ENCODE results near the gene NCOA3.
"Not testable (repeated sequence)": the region's sequence is repeated elsewhere in the genome, so short reads cannot be mapped to it uniquely, and the experiment has no call there.

NCOA3 gene

GRCh38 chr20:47583551-47583950 lies 81.9 kb downstream of the NCOA3 start:
- Mint-ChIP-seq H3K27me3 (ENCODE audit: low read depth, poor library complexity) (no peaks in the 10 kb centered on the region), H3K4me1 (peaks cover 44% of the 10 kb centered on the region), H3K36me3 (ENCODE audit: low read depth) (peaks cover 49% of the 10 kb centered on the region), H3K4me3 (no peak overlapping the region), H3K9me3 (no peaks in the 10 kb centered on the region), H3K27ac (peak overlapping the region; percentile 68)
- no peak for TF ChIP-seq CTCF (IDR thresholded peaks at IDR 0.05)
- no peak for DNase-seq

GRCh38 chr20:47585087-47585747 lies 83.5 kb downstream of the NCOA3 start:
- Mint-ChIP-seq H3K27ac (peak overlapping the region; percentile 83), H3K4me1 (peaks cover 28% of the 10 kb centered on the region), H3K36me3 (ENCODE audit: low read depth) (peaks cover 42% of the 10 kb centered on the region)

GRCh38 chr20:47586649-47587294 lies 85.1 kb downstream of the NCOA3 start:
- peak overlapping the region; percentile 37 for H3K27ac Mint-ChIP-seq
- H3K27me3 Mint-ChIP-seq (ENCODE audit: low read depth, poor library complexity), result peaks cover 3% of the 10 kb centered on the region
- no peak overlapping the region for H3K4me3 Mint-ChIP-seq
- H3K36me3 Mint-ChIP-seq (ENCODE audit: low read depth), result peaks cover 51% of the 10 kb centered on the region
- DNase-seq, result no peak
- H3K4me1 Mint-ChIP-seq, result peaks cover 24% of the 10 kb centered on the region
- no peaks in the 10 kb centered on the region for H3K9me3 Mint-ChIP-seq
- no peak for TF ChIP-seq CTCF (IDR thresholded peaks at IDR 0.05)

More at GRCh38 chr20:47585087-47585747, 83.5 kb downstream of the NCOA3 start:
- H3K27me3 Mint-ChIP-seq (ENCODE audit: low read depth, poor library complexity), result peaks cover under 1% of the 10 kb centered on the region
- no peak for DNase-seq
- TF ChIP-seq CTCF (IDR thresholded peaks at IDR 0.05), result no peak
- no peak overlapping the region for H3K4me3 Mint-ChIP-seq
- no peaks in the 10 kb centered on the region for H3K9me3 Mint-ChIP-seq

GRCh38 chr20:47588158-47588557 lies 86.5 kb downstream of the NCOA3 start:
- Mint-ChIP-seq H3K36me3 (ENCODE audit: low read depth) (peaks cover 58% of the 10 kb centered on the region), H3K4me1 (peaks cover 18% of the 10 kb centered on the region), H3K27ac (no peak overlapping the region), H3K27me3 (ENCODE audit: low read depth, poor library complexity) (peaks cover 3% of the 10 kb centered on the region), H3K4me3 (no peak overlapping the region), H3K9me3 (peaks cover 5% of the 10 kb centered on the region)
- no peak for TF ChIP-seq CTCF (IDR thresholded peaks at IDR 0.05)
- no peak for DNase-seq

GRCh38 chr20:47591231-47591630 lies 89.5 kb downstream of the NCOA3 start:
- TF ChIP-seq CTCF (IDR thresholded peaks at IDR 0.05), result no peak
- no peak overlapping the region for H3K27ac Mint-ChIP-seq

GRCh38 chr20:47594157-47594556 lies 92.5 kb downstream of the NCOA3 start:
- no peak for DNase-seq
- Mint-ChIP-seq H3K4me3 (no peak overlapping the region), H3K27ac (no peak overlapping the region), H3K4me1 (no peaks in the 10 kb centered on the region), H3K36me3 (ENCODE audit: low read depth) (peaks cover 55% of the 10 kb centered on the region), H3K27me3 (ENCODE audit: low read depth, poor library complexity) (peaks cover 3% of the 10 kb centered on the region), H3K9me3 (peaks cover 12% of the 10 kb centered on the region)
- no peak for TF ChIP-seq CTCF (IDR thresholded peaks at IDR 0.05)

More at GRCh38 chr20:47591231-47591630, 89.5 kb downstream of the NCOA3 start:
- peaks cover 60% of the 10 kb centered on the region for H3K36me3 Mint-ChIP-seq (ENCODE audit: low read depth)
- H3K9me3 Mint-ChIP-seq, result peaks cover 8% of the 10 kb centered on the region
- no peak for DNase-seq
- no peak overlapping the region for H3K4me3 Mint-ChIP-seq
- H3K4me1 Mint-ChIP-seq, result peaks cover 11% of the 10 kb centered on the region
- peaks cover 3% of the 10 kb centered on the region for H3K27me3 Mint-ChIP-seq (ENCODE audit: low read depth, poor library complexity)

- not testable (repeated sequence) for H3K4me3 Mint-ChIP-seq; H3K4me1 Mint-ChIP-seq; H3K27me3 Mint-ChIP-seq (ENCODE audit: low read depth, poor library complexity); H3K27ac Mint-ChIP-seq; DNase-seq
- peaks cover 12% of the 10 kb centered on the region for H3K9me3 Mint-ChIP-seq
- peaks cover 63% of the 10 kb centered on the region for H3K36me3 Mint-ChIP-seq (ENCODE audit: low read depth)
Measured at GRCh38 chr20:47595138-47595537, 93.5 kb downstream of the NCOA3 start.

Data from nephron progenitor cell (in vitro differentiated cells).